Mesendoderm (in vitro differentiated cells): ENCODE measurements around the gene MAP2K3.

ENCODE experiments used
- DNase-seq: peaks from one replicate; pipeline ENCODE4 v3.0.0; 2013
- H2AK5ac ChIP-seq: 2 replicates; pipeline ENCODE4 v1.6.1; 2013; ENCODE audit warnings: low read length, inconsistent platforms
- H2BK120ac ChIP-seq: 2 replicates; pipeline ENCODE4 v1.6.1; 2013; ENCODE audit warnings: low read depth, mild to moderate bottlenecking, low read length, moderate library complexity, mixed read lengths
- H2BK15ac ChIP-seq: replicated peaks from 2 replicates; pipeline ENCODE4 v1.6.1; 2013; ENCODE audit warnings: low read depth, mild to moderate bottlenecking, moderate library complexity
- H2BK5ac ChIP-seq: 2 replicates; pipeline ENCODE4 v1.6.1; 2013; ENCODE audit warnings: low read length, inconsistent platforms
- H3K18ac ChIP-seq: 2 replicates; pipeline ENCODE4 v1.6.1; 2013; ENCODE audit warnings: mild to moderate bottlenecking, low read length, mixed read lengths
- H3K23ac ChIP-seq: one replicate; pipeline ENCODE4 v1.6.1; 2013; ENCODE audit warnings: low read length
- H3K27ac ChIP-seq: 2 replicates; pipeline ENCODE4 v1.5.1; 2013; ENCODE audit warnings: low read depth, mild to moderate bottlenecking, inconsistent platforms, low read length, moderate library complexity
- H3K27me3 ChIP-seq: 2 replicates; pipeline ENCODE4 v1.6.1; 2013; ENCODE audit warnings: low read length, control low read depth, mild to moderate bottlenecking, inconsistent platforms; ENCODE audit not compliant: insufficient read depth, poor library complexity
- H3K36me3 ChIP-seq: 2 replicates; pipeline ENCODE4 v1.6.1; 2013; ENCODE audit warnings: low read length, inconsistent platforms; ENCODE audit not compliant: control insufficient read depth, insufficient read depth
- H3K4ac ChIP-seq: one replicate; pipeline ENCODE4 v1.6.1; 2013; ENCODE audit warnings: low read depth, mild to moderate bottlenecking, low read length, moderate library complexity
- H3K4me1 ChIP-seq: 2 replicates; pipeline ENCODE4 v1.6.1; 2013; ENCODE audit warnings: low read depth, low read length, inconsistent platforms; ENCODE audit not compliant: control insufficient read depth
- H3K4me2 ChIP-seq: 2 replicates; pipeline ENCODE4 v1.6.1; 2013; ENCODE audit warnings: low read length
- H3K4me3 ChIP-seq: 2 replicates; pipeline ENCODE4 v1.5.1; 2013; ENCODE audit warnings: mild to moderate bottlenecking, low read length
- H3K56ac ChIP-seq: one replicate; pipeline ENCODE4 v1.6.1; 2013; ENCODE audit warnings: low read length
- H3K79me1 ChIP-seq: 2 replicates; pipeline ENCODE4 v1.6.1; 2013; ENCODE audit warnings: low read length, inconsistent platforms
- H3K79me2 ChIP-seq: 2 replicates; pipeline ENCODE4 v1.6.1; 2013; ENCODE audit warnings: mild to moderate bottlenecking, low read length; ENCODE audit not compliant: control insufficient read depth, insufficient read depth
- H3K9ac ChIP-seq: 2 replicates; pipeline ENCODE4 v1.6.1; 2013; ENCODE audit warnings: low read length, inconsistent platforms
- H4K5ac ChIP-seq: one replicate; pipeline ENCODE4 v1.6.1; 2013; ENCODE audit warnings: low read length
- H4K8ac ChIP-seq: one replicate; pipeline ENCODE4 v1.6.1; 2013; ENCODE audit warnings: low read depth, mild to moderate bottlenecking, control low read depth, low read length, moderate library complexity
- WGBS: extraction: QIAGEN DNeasy Blood & Tissue Kit; methylation state at CpG from one replicate; pipeline ENCODE4 v1.1.7; 2013; ENCODE audit warnings: low lambda C conversion rate, missing lambda C conversion rate; ENCODE audit not compliant: insufficient coverage; ENCODE audit errors: extremely low coverage; 5-methylcytosine and 5-hydroxymethylcytosine counted together

Gene MAP2K3

DNA sequence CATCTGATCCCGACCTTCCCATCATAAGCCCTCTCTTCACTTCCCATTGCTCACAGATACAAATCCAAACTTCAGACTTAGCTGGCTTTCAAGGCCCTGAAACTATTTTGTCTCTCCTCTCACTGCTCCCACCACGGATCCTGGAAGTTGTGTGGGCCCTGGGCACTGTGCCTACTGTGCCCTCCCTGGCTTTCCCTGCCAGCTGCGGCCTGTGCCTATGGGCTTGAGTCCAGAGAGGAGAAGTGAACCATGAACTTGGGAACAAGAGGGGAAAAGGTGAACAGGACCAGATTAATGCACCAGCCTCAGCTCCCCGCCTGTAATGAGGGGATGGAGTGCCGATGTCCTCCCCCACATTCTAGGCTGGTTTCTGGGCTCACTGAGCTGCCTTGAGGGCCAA is 72.8 kb downstream of the MAP2K3 start:
- DNase-seq = no peak
- H2BK120ac ChIP-seq = no peak overlapping the region
- H3K23ac ChIP-seq = no peak overlapping the region
- no peak overlapping the region for H3K56ac ChIP-seq
- H2BK15ac ChIP-seq = no peak overlapping the region
- H3K36me3 ChIP-seq = no peaks in the 10 kb centered on the region
- no peak overlapping the region for H3K4ac ChIP-seq
- no peak overlapping the region for H2AK5ac ChIP-seq
- H3K4me1 ChIP-seq = peaks cover 7% of the 10 kb centered on the region
- H3K27me3 ChIP-seq = no peaks in the 10 kb centered on the region
- H3K9ac ChIP-seq = no peak overlapping the region
- no peak overlapping the region for H3K4me2 ChIP-seq
- no peak overlapping the region for H4K5ac ChIP-seq
- WGBS = no CpG with 5 or more reads among the region's 5 CpGs
- no peak overlapping the region for H3K27ac ChIP-seq
- H3K79me2 ChIP-seq = no peaks in the 10 kb centered on the region
- H3K79me1 ChIP-seq = no peaks in the 10 kb centered on the region
- H3K4me3 ChIP-seq = no peak overlapping the region
- H4K8ac ChIP-seq = no peak overlapping the region
- H3K18ac ChIP-seq = no peak overlapping the region
- H2BK5ac ChIP-seq = no peak overlapping the region

- no peak overlapping the region for H3K4me2 ChIP-seq
- no peaks in the 10 kb centered on the region for H3K36me3 ChIP-seq
- H2BK15ac ChIP-seq = no peak overlapping the region
- WGBS = no CpG with 5 or more reads among the region's 10 CpGs
- H3K79me1 ChIP-seq = no peaks in the 10 kb centered on the region
- no peak overlapping the region for H3K56ac ChIP-seq
- no peak overlapping the region for H3K23ac ChIP-seq
- H2AK5ac ChIP-seq = no peak overlapping the region
- H4K8ac ChIP-seq = no peak overlapping the region
- DNase-seq = peak; percentile 23
- H3K9ac ChIP-seq = no peak overlapping the region
- H2BK5ac ChIP-seq = no peak overlapping the region
- no peak overlapping the region for H3K27ac ChIP-seq
- no peaks in the 10 kb centered on the region for H3K79me2 ChIP-seq
- no peaks in the 10 kb centered on the region for H3K27me3 ChIP-seq
- H3K18ac ChIP-seq = no peak overlapping the region
- H2BK120ac ChIP-seq = no peak overlapping the region
- peaks cover 7% of the 10 kb centered on the region for H3K4me1 ChIP-seq
- no peak overlapping the region for H3K4me3 ChIP-seq
- H3K4ac ChIP-seq = no peak overlapping the region
- no peak overlapping the region for H4K5ac ChIP-seq
Observed at GRCh38 chr17:21357696-21358656, 73.5 kb downstream of the MAP2K3 start.

DNA sequence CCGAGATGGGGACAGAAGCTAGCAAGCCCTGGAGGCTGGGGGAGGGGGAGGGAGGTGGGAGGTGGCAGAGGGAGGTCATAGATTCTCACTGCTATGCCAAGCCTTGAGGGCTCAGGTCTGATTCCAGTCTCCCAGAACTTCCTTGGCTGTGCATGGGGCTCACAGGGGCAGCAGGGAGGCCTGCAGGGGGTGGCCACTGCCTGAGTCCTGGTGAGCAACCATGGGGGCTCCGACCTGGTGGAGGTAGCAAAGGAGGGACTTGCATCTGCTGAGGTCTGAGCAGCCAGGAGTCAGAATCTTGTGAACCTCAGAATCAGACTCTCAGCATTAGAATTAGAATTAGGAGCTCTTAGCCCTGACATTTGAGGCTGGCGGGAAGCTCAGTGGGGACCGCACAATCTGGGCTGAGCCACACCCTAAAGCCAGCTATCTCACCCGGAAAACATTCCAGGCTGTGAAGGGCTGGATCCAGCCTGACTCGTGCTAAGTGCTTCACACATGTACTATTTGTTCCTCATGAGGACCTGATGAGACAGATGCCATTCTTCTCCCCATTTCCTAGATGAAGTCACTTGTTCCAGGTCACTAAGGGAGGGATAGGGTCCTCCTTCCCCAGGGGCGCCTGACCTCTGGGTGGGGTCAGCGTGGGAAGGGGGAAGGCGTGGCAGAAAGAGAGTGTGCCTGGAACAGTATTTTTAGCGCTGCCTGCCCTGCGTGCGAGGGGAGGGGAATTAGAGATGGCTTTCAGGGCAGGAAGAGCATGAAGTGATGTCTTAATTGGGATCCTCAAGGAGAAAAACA is 74.4 kb downstream of the MAP2K3 start:
- DNase-seq = peak; percentile 42

GRCh38 chr17:21359483-21359840 is 75.0 kb downstream of the MAP2K3 start:
- H3K4ac ChIP-seq = no peak overlapping the region
- H3K27ac ChIP-seq = no peak overlapping the region
- WGBS = no CpG with 5 or more reads among the region's 9 CpGs
- peak overlapping the region; percentile 45 for H3K56ac ChIP-seq
- H2BK5ac ChIP-seq = no peak overlapping the region
- no peak overlapping the region for H3K4me3 ChIP-seq
- no peak overlapping the region for H3K4me2 ChIP-seq
- no peak overlapping the region for H4K8ac ChIP-seq
- no peak overlapping the region for H2BK120ac ChIP-seq
- no peak overlapping the region for H2BK15ac ChIP-seq
- H3K23ac ChIP-seq = no peak overlapping the region
- H3K27me3 ChIP-seq = no peaks in the 10 kb centered on the region
- peaks cover 7% of the 10 kb centered on the region for H3K4me1 ChIP-seq
- no peak for DNase-seq
- H3K79me1 ChIP-seq = no peaks in the 10 kb centered on the region
- H3K79me2 ChIP-seq = no peaks in the 10 kb centered on the region
- H3K9ac ChIP-seq = no peak overlapping the region
- no peak overlapping the region for H3K18ac ChIP-seq
- H4K5ac ChIP-seq = no peak overlapping the region
- no peaks in the 10 kb centered on the region for H3K36me3 ChIP-seq
- no peak overlapping the region for H2AK5ac ChIP-seq

More for the DNA sequence above, 74.4 kb downstream of the MAP2K3 start:
- H2BK5ac ChIP-seq = no peak overlapping the region
- H3K4ac ChIP-seq = no peak overlapping the region
- no peak overlapping the region for H2AK5ac ChIP-seq
- H3K4me2 ChIP-seq = no peak overlapping the region
- no peak overlapping the region for H3K9ac ChIP-seq
- no peak overlapping the region for H4K8ac ChIP-seq
- H3K27ac ChIP-seq = no peak overlapping the region
- peaks cover 7% of the 10 kb centered on the region for H3K4me1 ChIP-seq
- H3K79me1 ChIP-seq = no peaks in the 10 kb centered on the region
- no peak overlapping the region for H4K5ac ChIP-seq
- no peaks in the 10 kb centered on the region for H3K79me2 ChIP-seq
- H2BK120ac ChIP-seq = no peak overlapping the region
- WGBS = no CpG with 5 or more reads among the region's 12 CpGs
- no peaks in the 10 kb centered on the region for H3K27me3 ChIP-seq
- H2BK15ac ChIP-seq = no peak overlapping the region
- no peak overlapping the region for H3K56ac ChIP-seq
- no peaks in the 10 kb centered on the region for H3K36me3 ChIP-seq
- H3K18ac ChIP-seq = no peak overlapping the region
- H3K4me3 ChIP-seq = no peak overlapping the region
- H3K23ac ChIP-seq = no peak overlapping the region

DNA sequence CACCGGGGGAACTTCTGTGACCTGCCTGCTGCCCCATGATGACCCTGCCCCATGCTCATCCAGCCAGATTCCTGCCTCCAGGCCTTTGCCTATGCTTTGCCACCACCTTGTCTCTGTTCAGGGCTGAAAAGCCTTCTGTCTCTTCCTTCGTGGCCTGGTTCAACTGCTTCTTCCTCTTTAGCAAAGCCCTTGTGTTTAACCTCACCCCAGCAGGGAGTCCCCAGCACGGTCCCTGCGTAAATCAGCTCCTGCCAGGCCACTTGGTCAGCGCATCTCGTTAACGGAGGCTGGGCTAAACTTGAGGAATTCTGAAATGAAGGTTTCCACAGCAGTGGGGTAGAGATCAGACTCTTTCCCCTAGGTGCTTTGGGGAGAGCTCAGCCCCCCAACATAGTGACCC is 75.5 kb downstream of the MAP2K3 start:
- Histone ChIP-seq H2BK120ac (no peak overlapping the region), H3K23ac (no peak overlapping the region), H4K8ac (no peak overlapping the region), H2AK5ac (no peak overlapping the region), H3K18ac (no peak overlapping the region), H3K4me3 (no peak overlapping the region), H4K5ac (no peak overlapping the region), H3K79me2 (no peaks in the 10 kb centered on the region), H3K36me3 (no peaks in the 10 kb centered on the region), H3K4ac (no peak overlapping the region), H3K4me2 (no peak overlapping the region), H2BK5ac (no peak overlapping the region), H2BK15ac (no peak overlapping the region), H3K4me1 (peaks cover 7% of the 10 kb centered on the region), H3K27me3 (no peaks in the 10 kb centered on the region), H3K79me1 (no peaks in the 10 kb centered on the region), H3K56ac (peak overlapping the region; percentile 45), H3K27ac (no peak overlapping the region), H3K9ac (no peak overlapping the region)
- no CpG with 5 or more reads among the region's 7 CpGs for WGBS
- peak; percentile 52 for DNase-seq
